GM12878 (cell line): ENCODE data around the gene MICAL3. TPM values are rescaled to one million over a fixed set of nuclear protein-coding genes. Genes with fewer than 3 reads are reported as not detected.

ENCODE experiments used
- BCL11A ChIP-seq: IDR thresholded peaks from 2 replicates; pipeline ENCODE4 v1.6.1; 2011; ENCODE audit warnings: low read depth, low read length
- CBX5 ChIP-seq: sonication (generic); IDR thresholded peaks from 2 replicates; pipeline ENCODE4 v1.6.1; 2016; ENCODE audit warnings: low read depth, moderate library complexity, mild to moderate bottlenecking, inconsistent platforms
- CEBPB ChIP-seq, 2 experiments: fragments of 150-350 bp in 1 of 2; IDR thresholded peaks; 2 replicates each; pipeline ENCODE4 v1.6.1; 2012 to 2014; ENCODE audit warnings: low read depth in 2 of 2, low read length in 2 of 2, borderline replicate concordance in 1 of 2, inconsistent platforms in 1 of 2
- CREM ChIP-seq: IDR thresholded peaks from 2 replicates; pipeline ENCODE4 v1.6.1; 2014; ENCODE audit warnings: antibody characterized with exemption, low read depth
- ETV6 ChIP-seq, 2 experiments: fragments of 450-650 bp in 1 of 2; IDR thresholded peaks in 1 of 2; conservative IDR thresholded peaks in 1 of 2; 2 replicates each; pipeline ENCODE4 v1.6.1; 2014; ENCODE audit warnings: antibody characterized with exemption in 1 of 2, borderline replicate concordance in 1 of 2, low read depth in 1 of 2, mild to moderate bottlenecking in 1 of 2, moderate library complexity in 1 of 2
- EZH2 ChIP-seq: IDR thresholded peaks from 2 replicates; pipeline ENCODE4 v1.6.1; 2012; ENCODE audit warnings: low read depth, mild to moderate bottlenecking, control low read depth, inconsistent platforms, low read length, borderline replicate concordance; ENCODE audit not compliant: control insufficient read depth
- HDAC2 ChIP-seq: fragments of 200-600 bp; sonication (generic); IDR thresholded peaks from 2 replicates; pipeline ENCODE4 v1.6.1; 2017
- IRF4 ChIP-seq: IDR thresholded peaks from 2 replicates; pipeline ENCODE4 v1.6.1; 2011; ENCODE audit warnings: low read depth, low read length
- JUND ChIP-seq: IDR thresholded peaks from 2 replicates; pipeline ENCODE4 v1.6.1; 2012; ENCODE audit warnings: low read depth, mild to moderate bottlenecking, low read length, improper control_type of control experiment, moderate library complexity
- MYC ChIP-seq: IDR thresholded peaks from 2 replicates; pipeline ENCODE4 v1.6.1; 2011; ENCODE audit warnings: mild to moderate bottlenecking, low read length, moderate library complexity, inconsistent platforms; ENCODE audit not compliant: insufficient read depth, insufficient replicate concordance, insufficient read length, severe bottlenecking
- NR2C1 ChIP-seq: fragments of 450-650 bp; IDR thresholded peaks from 2 replicates; pipeline ENCODE4 v1.6.1; 2017; ENCODE audit warnings: antibody characterized with exemption, mild to moderate bottlenecking, moderate library complexity
- POU2F2 ChIP-seq: IDR thresholded peaks from 3 replicates; pipeline ENCODE4 v1.6.1; 2011; ENCODE audit warnings: low read depth, mild to moderate bottlenecking, low read length, borderline replicate concordance
- SIN3A ChIP-seq: IDR thresholded peaks from 2 replicates; pipeline ENCODE4 v1.6.1; 2012; ENCODE audit warnings: low read depth, low read length, improper control_type of control experiment
- SMC3 ChIP-seq: IDR thresholded peaks from 2 replicates; pipeline ENCODE4 v1.6.1; 2011; ENCODE audit warnings: low read length, improper control_type of control experiment, borderline replicate concordance
- STAT1 ChIP-seq: fragments of 450-650 bp; conservative IDR thresholded peaks from 2 replicates; pipeline ENCODE4 v1.6.1; 2014; ENCODE audit warnings: antibody characterized with exemption, mild to moderate bottlenecking
- TCF7 ChIP-seq: IDR thresholded peaks from 2 replicates; pipeline ENCODE4 v1.6.1; 2014; ENCODE audit warnings: antibody characterized with exemption, borderline replicate concordance
- polyA plus RNA-seq, 11 experiments: library from polyadenylated mRNA; depleted of rRNA in 4 of 11; unstranded in 6 of 11; stranded (reverse) in 5 of 11; fragments of >200 nt; fragmentation: Nextera tagmentation in 4 of 11; fragmentation: Illumina TruSeq in 1 of 11; extraction: Ambion mirVana in 4 of 11; extraction: Trizol in 1 of 11; gene quantifications; 1 replicate in 1 of 11; 2 replicates in 10 of 11; pipeline versions ENCODE4 v1.2.1 to v1.2.3, GENCODE V29; 2011 to 2016; ENCODE audit warnings: inconsistent platforms in 2 of 11, missing spikeins in 2 of 11, low read depth in 1 of 11
- total RNA-seq, 4 experiments: library from RNA; depleted of rRNA in 3 of 4; stranded (reverse); fragments of >200 nt in 3 of 4; fragmentation: Illumina TruSeq in 1 of 4; extraction: Trizol in 1 of 4; gene quantifications; 2 replicates each; pipeline versions ENCODE4 v1.2.1 to v1.2.3, GENCODE V29; 2013 to 2021
- TF ChIP-seq, protein P1 (sequence below): fragments of 450-650 bp; conservative IDR thresholded peaks from 2 replicates; pipeline ENCODE4 v1.6.1; 2017; ENCODE audit warnings: mild to moderate bottlenecking, moderate library complexity
- TF ChIP-seq, protein P2 (sequence below): fragments of 450-650 bp; IDR thresholded peaks from 2 replicates; pipeline ENCODE4 v1.6.1; 2017; ENCODE audit warnings: low read depth, mild to moderate bottlenecking, moderate library complexity
- TF ChIP-seq, protein P3 (sequence below): IDR thresholded peaks from 2 replicates; pipeline ENCODE4 v1.6.1; 2012; ENCODE audit warnings: improper control_type of control experiment, low read depth, low read length; ENCODE audit not compliant: insufficient replicate concordance
- TF ChIP-seq, protein P4 (sequence below): IDR thresholded peaks from 2 replicates; pipeline ENCODE4 v1.6.1; 2012; ENCODE audit warnings: low read depth, low read length, improper control_type of control experiment

Gene MICAL3
- total and polyA plus RNA-seq, 10 of the 15 experiments (the other 5 are each of a cell fraction or from before 2014, with no cell fraction given) = 2.6 to 92.2 (median 24.0) TPM

DNA sequence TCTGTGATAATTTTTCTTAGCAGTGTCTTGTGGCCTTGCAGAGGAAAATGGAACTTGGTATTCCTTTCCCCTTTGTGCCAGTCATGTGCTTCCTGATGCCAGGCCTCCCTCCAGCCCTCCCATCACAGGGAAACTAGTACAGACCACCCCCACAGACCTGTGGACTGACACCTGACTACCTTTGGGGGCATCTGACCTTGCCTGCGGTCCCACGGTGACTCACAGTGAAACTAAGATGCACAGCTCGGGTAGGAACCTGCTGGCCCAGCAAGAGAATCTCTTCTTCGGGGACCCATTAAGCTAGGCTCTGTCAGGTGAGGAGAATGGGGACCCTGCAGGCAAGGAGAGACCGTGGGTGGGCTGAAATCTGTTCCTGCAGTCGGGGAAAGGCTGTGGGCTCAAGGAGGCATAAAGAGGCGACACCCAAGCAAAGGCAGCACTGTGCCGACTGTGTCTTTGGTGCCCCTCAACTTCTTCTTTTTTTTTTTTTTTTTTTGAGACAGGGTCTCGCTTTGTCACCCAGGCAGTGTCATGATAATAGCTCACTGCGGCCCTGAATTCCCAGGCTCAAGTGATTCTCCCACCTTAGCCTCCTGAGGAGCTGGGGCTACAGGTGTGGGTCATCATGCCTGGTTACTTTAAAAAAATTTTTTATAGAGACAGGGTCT, 32.6 kb upstream of the MICAL3 start (continued):
- TF ChIP-seq CEBPB (IDR thresholded peaks at IDR 0.05; ENCODE audit: borderline replicate concordance in 1 of 2, low read depth in 2 of 2, low read length in 2 of 2) (no peak), CBX5 (no peak), POU2F2 (no peak), CREM (peak; percentile 77), EZH2 (no peak), ETV6 (conservative IDR thresholded peaks at IDR 0.05 in 1 of 2, IDR thresholded peaks at IDR 0.05 in 1 of 2; ENCODE audit: borderline replicate concordance in 1 of 2, low read depth in 1 of 2) (peak in 1 of 2 experiments; percentile 52; a peak in 1 of 4 replicates), MYC (no peak), IRF4 (peak; percentile 79), SMC3 (no peak), STAT1 (no peak), NR2C1 (no peak; the same call in 1 of the 2 replicates), BCL11A (peak; percentile 87), HDAC2 (no peak), JUND (peak; percentile 94; the same call in 1 of the 2 replicates), TCF7 (no peak), SIN3A (no peak)
- TF ChIP-seq, protein P1, sequence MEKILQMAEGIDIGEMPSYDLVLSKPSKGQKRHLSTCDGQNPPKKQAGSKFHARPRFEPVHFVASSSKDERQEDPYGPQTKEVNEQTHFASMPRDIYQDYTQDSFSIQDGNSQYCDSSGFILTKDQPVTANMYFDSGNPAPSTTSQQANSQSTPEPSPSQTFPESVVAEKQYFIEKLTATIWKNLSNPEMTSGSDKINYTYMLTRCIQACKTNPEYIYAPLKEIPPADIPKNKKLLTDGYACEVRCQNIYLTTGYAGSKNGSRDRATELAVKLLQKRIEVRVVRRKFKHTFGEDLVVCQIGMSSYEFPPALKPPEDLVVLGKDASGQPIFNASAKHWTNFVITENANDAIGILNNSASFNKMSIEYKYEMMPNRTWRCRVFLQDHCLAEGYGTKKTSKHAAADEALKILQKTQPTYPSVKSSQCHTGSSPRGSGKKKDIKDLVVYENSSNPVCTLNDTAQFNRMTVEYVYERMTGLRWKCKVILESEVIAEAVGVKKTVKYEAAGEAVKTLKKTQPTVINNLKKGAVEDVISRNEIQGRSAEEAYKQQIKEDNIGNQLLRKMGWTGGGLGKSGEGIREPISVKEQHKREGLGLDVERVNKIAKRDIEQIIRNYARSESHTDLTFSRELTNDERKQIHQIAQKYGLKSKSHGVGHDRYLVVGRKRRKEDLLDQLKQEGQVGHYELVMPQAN = no peak; the same call in 1 of the 2 replicates
- TF ChIP-seq, protein P2, sequence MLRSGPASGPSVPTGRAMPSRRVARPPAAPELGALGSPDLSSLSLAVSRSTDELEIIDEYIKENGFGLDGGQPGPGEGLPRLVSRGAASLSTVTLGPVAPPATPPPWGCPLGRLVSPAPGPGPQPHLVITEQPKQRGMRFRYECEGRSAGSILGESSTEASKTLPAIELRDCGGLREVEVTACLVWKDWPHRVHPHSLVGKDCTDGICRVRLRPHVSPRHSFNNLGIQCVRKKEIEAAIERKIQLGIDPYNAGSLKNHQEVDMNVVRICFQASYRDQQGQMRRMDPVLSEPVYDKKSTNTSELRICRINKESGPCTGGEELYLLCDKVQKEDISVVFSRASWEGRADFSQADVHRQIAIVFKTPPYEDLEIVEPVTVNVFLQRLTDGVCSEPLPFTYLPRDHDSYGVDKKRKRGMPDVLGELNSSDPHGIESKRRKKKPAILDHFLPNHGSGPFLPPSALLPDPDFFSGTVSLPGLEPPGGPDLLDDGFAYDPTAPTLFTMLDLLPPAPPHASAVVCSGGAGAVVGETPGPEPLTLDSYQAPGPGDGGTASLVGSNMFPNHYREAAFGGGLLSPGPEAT = peak; percentile 77
- TF ChIP-seq, protein P3, sequence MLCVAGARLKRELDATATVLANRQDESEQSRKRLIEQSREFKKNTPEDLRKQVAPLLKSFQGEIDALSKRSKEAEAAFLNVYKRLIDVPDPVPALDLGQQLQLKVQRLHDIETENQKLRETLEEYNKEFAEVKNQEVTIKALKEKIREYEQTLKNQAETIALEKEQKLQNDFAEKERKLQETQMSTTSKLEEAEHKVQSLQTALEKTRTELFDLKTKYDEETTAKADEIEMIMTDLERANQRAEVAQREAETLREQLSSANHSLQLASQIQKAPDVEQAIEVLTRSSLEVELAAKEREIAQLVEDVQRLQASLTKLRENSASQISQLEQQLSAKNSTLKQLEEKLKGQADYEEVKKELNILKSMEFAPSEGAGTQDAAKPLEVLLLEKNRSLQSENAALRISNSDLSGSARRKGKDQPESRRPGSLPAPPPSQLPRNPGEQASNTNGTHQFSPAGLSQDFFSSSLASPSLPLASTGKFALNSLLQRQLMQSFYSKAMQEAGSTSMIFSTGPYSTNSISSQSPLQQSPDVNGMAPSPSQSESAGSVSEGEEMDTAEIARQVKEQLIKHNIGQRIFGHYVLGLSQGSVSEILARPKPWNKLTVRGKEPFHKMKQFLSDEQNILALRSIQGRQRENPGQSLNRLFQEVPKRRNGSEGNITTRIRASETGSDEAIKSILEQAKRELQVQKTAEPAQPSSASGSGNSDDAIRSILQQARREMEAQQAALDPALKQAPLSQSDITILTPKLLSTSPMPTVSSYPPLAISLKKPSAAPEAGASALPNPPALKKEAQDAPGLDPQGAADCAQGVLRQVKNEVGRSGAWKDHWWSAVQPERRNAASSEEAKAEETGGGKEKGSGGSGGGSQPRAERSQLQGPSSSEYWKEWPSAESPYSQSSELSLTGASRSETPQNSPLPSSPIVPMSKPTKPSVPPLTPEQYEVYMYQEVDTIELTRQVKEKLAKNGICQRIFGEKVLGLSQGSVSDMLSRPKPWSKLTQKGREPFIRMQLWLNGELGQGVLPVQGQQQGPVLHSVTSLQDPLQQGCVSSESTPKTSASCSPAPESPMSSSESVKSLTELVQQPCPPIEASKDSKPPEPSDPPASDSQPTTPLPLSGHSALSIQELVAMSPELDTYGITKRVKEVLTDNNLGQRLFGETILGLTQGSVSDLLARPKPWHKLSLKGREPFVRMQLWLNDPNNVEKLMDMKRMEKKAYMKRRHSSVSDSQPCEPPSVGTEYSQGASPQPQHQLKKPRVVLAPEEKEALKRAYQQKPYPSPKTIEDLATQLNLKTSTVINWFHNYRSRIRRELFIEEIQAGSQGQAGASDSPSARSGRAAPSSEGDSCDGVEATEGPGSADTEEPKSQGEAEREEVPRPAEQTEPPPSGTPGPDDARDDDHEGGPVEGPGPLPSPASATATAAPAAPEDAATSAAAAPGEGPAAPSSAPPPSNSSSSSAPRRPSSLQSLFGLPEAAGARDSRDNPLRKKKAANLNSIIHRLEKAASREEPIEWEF = no peak
- TF ChIP-seq, protein P4, sequence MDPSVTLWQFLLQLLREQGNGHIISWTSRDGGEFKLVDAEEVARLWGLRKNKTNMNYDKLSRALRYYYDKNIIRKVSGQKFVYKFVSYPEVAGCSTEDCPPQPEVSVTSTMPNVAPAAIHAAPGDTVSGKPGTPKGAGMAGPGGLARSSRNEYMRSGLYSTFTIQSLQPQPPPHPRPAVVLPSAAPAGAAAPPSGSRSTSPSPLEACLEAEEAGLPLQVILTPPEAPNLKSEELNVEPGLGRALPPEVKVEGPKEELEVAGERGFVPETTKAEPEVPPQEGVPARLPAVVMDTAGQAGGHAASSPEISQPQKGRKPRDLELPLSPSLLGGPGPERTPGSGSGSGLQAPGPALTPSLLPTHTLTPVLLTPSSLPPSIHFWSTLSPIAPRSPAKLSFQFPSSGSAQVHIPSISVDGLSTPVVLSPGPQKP = no peak
